Measurements from ENCODE around the gene FKRP.
"Not testable (repeated sequence)": the region's sequence is repeated elsewhere in the genome, so short reads cannot be mapped to it uniquely, and the experiment has no call there.

The FKRP gene

DNA sequence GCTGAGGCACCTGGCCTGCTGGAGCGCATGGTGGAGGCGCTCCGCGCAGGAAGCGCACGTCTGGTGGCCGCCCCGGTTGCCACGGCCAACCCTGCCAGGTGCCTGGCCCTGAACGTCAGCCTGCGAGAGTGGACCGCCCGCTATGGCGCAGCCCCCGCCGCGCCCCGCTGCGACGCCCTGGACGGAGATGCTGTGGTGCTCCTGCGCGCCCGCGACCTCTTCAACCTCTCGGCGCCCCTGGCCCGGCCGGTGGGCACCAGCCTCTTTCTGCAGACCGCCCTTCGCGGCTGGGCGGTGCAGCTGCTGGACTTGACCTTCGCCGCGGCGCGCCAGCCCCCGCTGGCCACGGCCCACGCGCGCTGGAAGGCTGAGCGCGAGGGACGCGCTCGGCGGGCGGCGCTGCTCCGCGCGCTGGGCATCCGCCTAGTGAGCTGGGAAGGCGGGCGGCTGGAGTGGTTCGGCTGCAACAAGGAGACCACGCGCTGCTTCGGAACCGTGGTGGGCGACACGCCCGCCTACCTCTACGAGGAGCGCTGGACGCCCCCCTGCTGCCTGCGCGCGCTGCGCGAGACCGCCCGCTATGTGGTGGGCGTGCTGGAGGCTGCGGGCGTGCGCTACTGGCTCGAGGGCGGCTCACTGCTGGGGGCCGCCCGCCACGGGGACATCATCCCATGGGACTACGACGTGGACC, 10.1 kb downstream of the FKRP start:
- DNase-seq (ENCODE audit: low read depth in 2 of 2) = no peak

- no peak for DNase-seq (ENCODE audit: low read depth in 2 of 2)
Measured at GRCh38 chr19:46756544-46756888, 10.7 kb downstream of the FKRP start.

DNA sequence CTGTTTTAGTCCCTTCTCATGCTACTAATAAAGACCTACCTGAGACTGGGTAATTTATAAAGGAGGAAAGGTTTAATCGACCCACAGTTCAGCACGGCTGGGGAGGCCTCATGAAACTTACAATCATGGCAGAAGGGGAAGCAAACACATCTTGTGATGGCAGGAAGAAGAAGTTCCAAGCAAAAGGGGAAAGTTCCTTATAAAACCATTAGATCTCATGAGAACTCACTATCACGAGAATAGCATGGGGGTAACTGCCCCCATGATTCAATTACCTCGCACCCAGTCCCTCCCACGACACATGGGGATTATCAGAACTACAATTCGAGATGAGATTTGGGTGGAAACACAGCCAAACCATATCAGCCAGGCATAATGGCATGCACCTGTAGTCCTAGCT, 13.3 kb downstream of the FKRP start:
- DNase-seq (ENCODE audit: low read depth in 2 of 2) = no peak

GRCh38 chr19:46759817-46760333, 14.0 kb downstream of the FKRP start:
- no peak for DNase-seq (ENCODE audit: low read depth in 2 of 2)

- DNase-seq (ENCODE audit: low read depth in 2 of 2) = no peak
Measured at GRCh38 chr19:46760363-46760762, 14.5 kb downstream of the FKRP start.

- DNase-seq (ENCODE audit: low read depth in 2 of 2) = not testable (repeated sequence)
Measured at GRCh38 chr19:46760897-46761296, 15.0 kb downstream of the FKRP start.

DNA sequence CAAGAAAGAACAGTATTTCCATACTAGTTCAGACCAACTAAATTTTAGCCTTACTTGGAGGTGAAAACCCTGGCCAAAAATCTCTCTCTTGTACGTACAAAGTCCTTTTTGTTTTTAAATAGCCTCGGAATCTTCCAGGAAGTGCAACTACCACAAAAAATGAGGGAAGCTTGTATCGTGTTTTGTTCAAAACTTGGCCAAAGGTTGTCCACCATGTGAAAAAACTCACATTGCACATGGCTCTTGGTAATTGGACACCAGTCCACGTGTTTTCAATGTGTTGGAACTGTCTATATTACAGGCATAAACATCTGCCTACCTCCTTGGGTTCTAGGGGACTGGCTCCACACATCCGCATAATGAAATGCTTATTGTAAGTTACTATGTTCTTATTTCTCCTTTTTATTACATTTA, 15.6 kb downstream of the FKRP start:
- DNase-seq (ENCODE audit: low read depth in 2 of 2) = no peak

- no peak for DNase-seq (ENCODE audit: low read depth in 2 of 2)
Measured at GRCh38 chr19:46762245-46762890, 16.5 kb downstream of the FKRP start.

DNA sequence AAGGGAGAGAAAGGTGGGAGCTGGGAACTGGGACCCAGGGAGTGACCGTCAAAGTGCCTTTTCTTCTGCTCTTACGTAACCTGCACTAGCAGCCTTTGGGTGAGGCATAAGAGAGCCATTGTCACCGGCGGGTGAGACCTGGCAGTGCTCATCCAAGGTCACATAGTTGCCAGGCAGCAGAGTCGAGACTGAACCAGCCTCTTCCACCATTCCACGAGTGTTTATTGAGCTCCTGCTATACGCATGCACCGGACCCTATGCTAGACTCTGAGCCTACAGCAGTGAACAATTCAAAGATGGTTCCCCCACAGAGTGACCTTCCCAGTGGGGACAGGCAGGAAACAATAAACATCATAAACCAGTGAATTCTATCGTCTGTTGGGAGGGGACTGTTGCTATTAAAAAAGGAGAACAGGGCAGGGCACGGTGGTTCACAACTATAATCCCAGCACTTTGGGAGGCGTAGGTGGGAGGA, 19.0 kb downstream of the FKRP start:
- no peak for DNase-seq (ENCODE audit: low read depth in 2 of 2)

GRCh38 chr19:46766569-46767317, 20.9 kb downstream of the FKRP start:
- DNase-seq (ENCODE audit: low read depth in 2 of 2) = no peak

DNA sequence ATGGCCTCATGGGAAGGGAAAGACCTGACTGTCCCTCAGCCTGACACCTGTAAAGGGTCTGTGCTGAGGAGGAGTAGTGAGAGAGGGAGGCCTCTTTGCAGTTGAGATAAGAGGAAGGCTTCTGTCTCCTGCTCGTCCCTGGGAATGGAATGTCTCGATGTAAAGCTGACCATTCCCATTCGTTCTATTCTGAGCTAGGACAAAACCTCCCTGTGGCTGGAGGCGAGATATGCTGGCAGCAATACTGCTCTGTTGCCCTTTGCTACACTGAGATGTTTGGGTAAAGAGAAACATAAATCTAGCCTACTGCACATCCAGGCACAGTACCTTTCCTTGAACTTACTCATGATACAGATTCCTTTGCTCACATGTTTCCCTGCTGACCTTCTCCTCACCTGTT, 22.9 kb downstream of the FKRP start:
- not testable (repeated sequence) for DNase-seq (ENCODE audit: low read depth in 2 of 2)

DNA sequence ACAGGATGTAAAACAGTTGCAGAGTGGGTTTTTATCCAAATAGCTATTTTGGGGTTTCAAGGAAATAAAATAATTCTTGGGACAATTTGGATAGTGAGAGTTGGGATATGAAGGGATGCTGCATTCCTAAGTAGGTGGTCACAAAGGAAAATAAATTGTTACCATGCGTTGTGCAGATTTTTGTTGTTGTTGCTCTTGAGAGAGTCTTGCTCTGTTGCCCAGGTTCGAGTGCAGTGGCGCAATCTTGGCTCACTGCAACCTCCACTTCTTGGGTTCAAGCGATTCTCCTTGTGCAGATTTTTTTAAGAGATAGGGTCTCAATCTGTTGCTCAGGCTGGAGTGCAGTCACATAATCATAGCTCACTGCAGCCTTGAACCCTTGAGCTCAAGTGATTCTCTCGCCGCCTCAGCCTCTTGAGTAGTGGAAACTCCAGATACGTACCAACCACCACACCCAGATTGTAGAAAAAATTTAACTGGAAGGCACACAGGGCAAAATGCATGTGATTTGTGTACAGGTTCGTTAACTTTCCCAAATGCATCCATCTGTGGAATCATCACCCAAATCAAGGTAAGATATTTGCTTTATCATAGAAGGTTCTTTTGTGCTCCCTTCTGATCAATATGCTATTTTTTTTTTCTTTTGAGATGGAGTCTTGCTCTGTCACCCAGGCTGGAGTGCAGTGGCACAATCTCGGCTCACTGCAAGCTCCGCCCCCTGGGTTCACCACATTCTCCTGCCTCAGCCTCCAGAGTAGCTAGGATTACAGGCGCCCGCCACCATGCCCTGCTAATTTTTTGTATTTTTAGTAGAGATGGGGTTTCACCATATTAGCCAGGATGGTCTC, 26.5 kb downstream of the FKRP start:
- DNase-seq (ENCODE audit: low read depth in 2 of 2) = no peak

- DNase-seq (ENCODE audit: low read depth in 2 of 2) = no peak
Measured at GRCh38 chr19:46773018-46773399, 27.2 kb downstream of the FKRP start.

GRCh38 chr19:46775642-46776258, 29.9 kb downstream of the FKRP start:
- no peak for DNase-seq (ENCODE audit: low read depth in 2 of 2)

DNA sequence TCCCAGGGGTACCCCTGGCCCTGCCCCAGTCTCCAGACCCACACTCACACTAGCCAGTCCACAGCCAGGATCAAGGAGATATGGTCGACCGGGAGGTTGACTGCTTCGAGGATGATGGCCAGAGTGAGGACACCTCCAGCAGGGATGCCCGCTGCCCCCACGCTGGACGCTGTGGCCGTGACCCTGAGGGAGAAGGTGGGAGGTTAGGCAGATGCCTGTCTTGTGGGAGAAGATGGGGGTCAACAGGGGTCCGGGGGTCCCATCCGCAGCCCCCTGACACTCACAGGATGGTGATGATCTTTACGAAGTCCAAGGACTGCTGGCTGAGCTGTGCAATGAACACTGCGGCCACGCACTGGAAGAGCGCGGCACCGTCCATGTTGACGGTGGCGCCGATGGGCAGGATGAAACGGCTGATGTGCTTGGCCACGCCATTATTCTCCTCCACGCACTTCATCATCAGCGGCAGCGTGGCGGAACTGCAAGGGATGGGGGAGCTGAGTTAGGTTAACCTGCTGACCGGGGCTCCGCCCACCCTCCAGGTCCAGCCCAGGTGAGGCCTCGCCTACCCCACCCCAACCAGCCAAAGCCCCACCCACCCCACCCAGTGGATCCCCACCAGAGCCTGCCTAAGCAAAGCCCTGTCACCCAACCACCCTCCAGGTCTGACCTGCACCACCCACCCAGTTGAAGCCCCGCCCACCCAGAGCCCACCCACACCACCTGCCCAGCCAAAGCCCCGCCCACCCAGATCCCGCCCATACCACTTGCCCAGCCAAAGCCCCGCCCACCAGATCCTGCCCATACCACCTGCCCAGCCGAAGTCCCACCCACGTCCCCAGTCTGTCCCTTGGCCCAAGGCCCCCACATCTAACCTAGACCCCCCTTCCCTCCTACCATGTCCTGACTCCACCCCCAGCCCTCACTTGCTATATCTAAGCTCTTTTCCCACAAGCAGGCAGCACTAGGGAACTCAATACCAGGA, 31.4 kb downstream of the FKRP start:
- no peak for DNase-seq (ENCODE audit: low read depth in 2 of 2)

- DNase-seq (ENCODE audit: low read depth in 2 of 2) = not testable (repeated sequence)
Measured at GRCh38 chr19:46777956-46778645, 32.2 kb downstream of the FKRP start.

DNA sequence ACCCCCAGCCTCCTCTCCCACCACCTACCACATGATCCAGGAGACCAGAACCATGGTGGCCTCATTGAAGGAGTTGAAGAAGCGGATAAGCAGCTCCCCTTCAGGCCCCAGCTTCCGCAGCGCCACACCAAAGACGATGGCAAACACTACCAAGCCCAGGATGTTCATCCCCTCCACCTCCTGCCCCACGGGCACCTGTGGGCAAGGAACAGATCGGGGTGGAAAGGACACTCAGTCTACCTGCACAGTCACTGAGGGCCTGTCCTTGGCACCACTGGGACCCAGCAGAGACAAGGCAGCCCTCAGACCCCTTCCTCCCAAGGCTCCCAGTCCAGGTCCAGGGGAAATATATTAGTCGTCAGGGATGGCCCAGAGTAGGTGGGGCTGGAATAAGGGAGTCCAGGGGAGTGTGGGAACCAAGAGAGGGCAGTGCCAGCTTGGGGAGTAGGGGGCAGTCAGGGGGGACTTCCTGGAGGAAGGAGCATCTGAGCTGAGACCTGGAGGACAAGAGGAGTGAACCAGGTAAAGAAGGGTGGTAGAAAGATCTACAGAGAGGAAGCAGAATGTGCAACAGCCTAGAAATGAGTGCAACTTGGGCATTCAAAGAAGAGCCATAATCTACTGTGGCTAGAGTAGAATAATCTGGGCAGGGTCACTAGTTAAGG, 36.6 kb downstream of the FKRP start:
- DNase-seq (ENCODE audit: low read depth in 2 of 2) = no peak

GRCh38 chr19:46783670-46784069, 37.8 kb downstream of the FKRP start:
- DNase-seq (ENCODE audit: low read depth in 2 of 2) = no peak
